Caco-2 (cell line): ENCODE results near the gene ZNF761. TPM values are rescaled to one million over a fixed set of nuclear protein-coding genes. Genes with fewer than 3 reads are reported as not detected.
"Not testable (repeated sequence)": the region's sequence is repeated elsewhere in the genome, so short reads cannot be mapped to it uniquely, and the experiment has no call there.

Source experiments
- BruUV-seq: library from RNA; stranded (reverse); fragments of 400-500 nt; replicated peaks from 2 replicates; lab custom pipeline; 2021; lab: Mats Ljungman, UMichigan
- CTCF ChIA-PET: fragments of 300-600 bp; sonication (Branson Sonifier 250); formaldehyde crosslinking; loops from one replicate; lab custom pipeline; 2022; ENCODE audit warnings: antibody characterized with exemption; lab: Charles Lee
- POLR2A ChIA-PET: fragments of 300-600 bp; sonication (Branson Sonifier 250); formaldehyde crosslinking; loops from one replicate; lab custom pipeline; 2022; ENCODE audit warnings: antibody characterized with exemption; lab: Charles Lee
- DNase-seq, 2 experiments: peaks; one replicate each; pipeline versions ENCODE4 v3.0.0 to v3.0.0-alpha.2; 2020 to 2022
- H3K27me3 ChIP-seq: replicated peaks from 2 replicates; pipeline ENCODE4 v1.6.0; 2011; ENCODE audit warnings: low read length; ENCODE audit not compliant: control insufficient read depth, insufficient read depth
- H3K36me3 ChIP-seq: 2 replicates; pipeline ENCODE4 v1.5.1; 2011; ENCODE audit warnings: low read length; ENCODE audit not compliant: control insufficient read depth, insufficient read depth
- H3K4me1 ChIP-seq: fragments of 250-450 bp; sonication (Bioruptor Pico); 2 replicates; pipeline ENCODE4 v1.5.1; 2020; ENCODE audit warnings: mild to moderate bottlenecking
- H3K4me3 ChIP-seq: 2 replicates; pipeline ENCODE4 v1.5.1; 2011; ENCODE audit warnings: low read depth, mild to moderate bottlenecking, control low read depth, low read length
- H3K9me3 ChIP-seq: fragments of 250-450 bp; sonication (Bioruptor Pico); 2 replicates; pipeline ENCODE4 v1.5.1; 2020; ENCODE audit warnings: mild to moderate bottlenecking, moderate library complexity
- H3K27ac Mint-ChIP-seq: one replicate; pipeline ENCODE4 v1.8.0; 2022; ENCODE audit warnings: mixed read lengths; ENCODE audit not compliant: unreplicated experiment
- H3K27me3 Mint-ChIP-seq: one replicate; pipeline ENCODE4 v1.8.0; 2022; ENCODE audit warnings: mixed read lengths; ENCODE audit not compliant: insufficient read depth, unreplicated experiment
- H3K36me3 Mint-ChIP-seq: one replicate; pipeline ENCODE4 v1.8.0; 2022; ENCODE audit warnings: mild to moderate bottlenecking, mixed read lengths; ENCODE audit not compliant: insufficient read depth, unreplicated experiment
- H3K4me1 Mint-ChIP-seq: one replicate; pipeline ENCODE4 v1.8.0; 2022; ENCODE audit warnings: low read depth, mixed read lengths; ENCODE audit not compliant: unreplicated experiment
- H3K4me3 Mint-ChIP-seq: one replicate; pipeline ENCODE4 v1.8.0; 2022; ENCODE audit warnings: mild to moderate bottlenecking, moderate library complexity, mixed read lengths; ENCODE audit not compliant: unreplicated experiment
- H3K9me3 Mint-ChIP-seq: one replicate; pipeline ENCODE4 v1.8.0; 2022; ENCODE audit warnings: mixed read lengths; ENCODE audit not compliant: unreplicated experiment
- CTCF ChIP-seq, 2 experiments: fragments of 200-600 bp in 1 of 2; IDR thresholded peaks; 1 replicate in 1 of 2; 2 replicates in 1 of 2; pipeline versions ENCODE4 v1.5.1 to v1.8.0; 2011 to 2022; ENCODE audit warnings: antibody characterized with exemption in 1 of 2, control low read depth in 1 of 2, inconsistent platforms in 1 of 2, low read depth in 1 of 2, low read length in 1 of 2, mild to moderate bottlenecking in 1 of 2, moderate library complexity in 1 of 2; ENCODE audit not compliant: insufficient read depth in 1 of 2, severe bottlenecking in 1 of 2, unreplicated experiment in 1 of 2
- intact Hi-C: fragments of 100-400 bp; cut with micrococcal nuclease; formaldehyde crosslinking; loops from one replicate; pipeline ENCODE4 v1.10.0; 2022; ENCODE audit not compliant: unreplicated experiment
- total RNA-seq: library from RNA; stranded (reverse); gene quantifications from 2 replicates; pipeline ENCODE4 v1.2.3, GENCODE V29; 2022

Gene ZNF761
- total RNA-seq, 1 experiment from 2014 or later = 20.0 TPM

DNA sequence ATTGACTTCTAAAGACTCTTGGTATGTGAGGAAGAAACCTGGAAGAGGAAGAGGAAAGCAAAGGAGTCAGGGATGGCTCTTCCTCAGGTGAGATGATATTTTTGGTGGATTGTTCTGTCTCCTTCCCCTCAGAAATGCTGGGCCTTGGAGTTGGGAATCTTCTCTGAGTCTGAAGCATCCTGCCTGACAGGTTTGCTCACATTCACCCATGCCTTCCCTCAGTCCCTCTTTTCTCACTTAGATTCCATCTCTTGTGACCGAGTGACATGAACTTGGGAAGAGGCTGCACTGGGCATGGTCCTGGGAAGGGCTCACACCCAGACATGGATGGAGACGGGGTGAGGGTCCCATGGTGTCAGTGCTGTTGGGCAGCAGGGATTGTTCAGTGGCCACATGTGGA lies 52.0 kb downstream of the ZNF761 start:
- intact Hi-C loops, DNase-seq, H3K4me3 ChIP-seq, H3K27ac Mint-ChIP-seq, H3K4me1 ChIP-seq, BruUV-seq, CTCF ChIA-PET, POLR2A ChIA-PET, H3K27me3 ChIP-seq, H3K27me3 Mint-ChIP-seq, H3K4me1 Mint-ChIP-seq, H3K4me3 Mint-ChIP-seq, H3K36me3 ChIP-seq: not testable (repeated sequence)
- peaks cover 24% of the 10 kb centered on the region for H3K9me3 ChIP-seq
- Mint-ChIP-seq H3K36me3 (peaks cover 93% of the 10 kb centered on the region), H3K9me3 (peaks cover 39% of the 10 kb centered on the region)

- DNase-seq = no peak
- Histone ChIP-seq H3K4me1 (no peaks in the 10 kb centered on the region), H3K9me3 (peaks cover 38% of the 10 kb centered on the region), H3K36me3 (peaks cover 7% of the 10 kb centered on the region), H3K4me3 (no peak overlapping the region), H3K27me3 (no peaks in the 10 kb centered on the region)
- ChIA-PET CTCF (no interaction called here), POLR2A (no interaction called here)
- Mint-ChIP-seq H3K27ac (no peak overlapping the region), H3K36me3 (peaks cover 88% of the 10 kb centered on the region), H3K27me3 (no peaks in the 10 kb centered on the region), H3K4me1 (no peaks in the 10 kb centered on the region), H3K4me3 (no peak overlapping the region), H3K9me3 (peaks cover 28% of the 10 kb centered on the region)
- intact Hi-C loops = no loop called here
- TF ChIP-seq CTCF (IDR thresholded peaks at IDR 0.05; ENCODE audit: insufficient read depth in 1 of 2, low read depth in 1 of 2, low read length in 1 of 2, severe bottlenecking in 1 of 2, unreplicated experiment in 1 of 2) = no peak
- no TSS peak for BruUV-seq
Observed at GRCh38 chr19:53485046-53486004, 53.5 kb downstream of the ZNF761 start.

- Mint-ChIP-seq H3K9me3 (peaks cover 51% of the 10 kb centered on the region), H3K4me1 (peaks cover 5% of the 10 kb centered on the region), H3K27me3 (no peaks in the 10 kb centered on the region), H3K27ac (no peak overlapping the region), H3K4me3 (no peak overlapping the region), H3K36me3 (peaks cover 74% of the 10 kb centered on the region)
- H3K4me3 ChIP-seq = no peak overlapping the region
- H3K27me3 ChIP-seq = no peaks in the 10 kb centered on the region
- no peak for TF ChIP-seq CTCF (IDR thresholded peaks at IDR 0.05; ENCODE audit: insufficient read depth in 1 of 2, low read depth in 1 of 2, low read length in 1 of 2, severe bottlenecking in 1 of 2, unreplicated experiment in 1 of 2)
- CTCF ChIA-PET = no interaction called here
- H3K4me1 ChIP-seq = no peaks in the 10 kb centered on the region; the same call in 1 of the 2 replicates
- BruUV-seq = no TSS peak
- no peak for DNase-seq
- H3K36me3 ChIP-seq = peaks cover 7% of the 10 kb centered on the region
- intact Hi-C loops = no loop called here
- POLR2A ChIA-PET = no interaction called here
- peaks cover 27% of the 10 kb centered on the region for H3K9me3 ChIP-seq
Observed at GRCh38 chr19:53492153-53492552, 60.4 kb downstream of the ZNF761 start.

DNA sequence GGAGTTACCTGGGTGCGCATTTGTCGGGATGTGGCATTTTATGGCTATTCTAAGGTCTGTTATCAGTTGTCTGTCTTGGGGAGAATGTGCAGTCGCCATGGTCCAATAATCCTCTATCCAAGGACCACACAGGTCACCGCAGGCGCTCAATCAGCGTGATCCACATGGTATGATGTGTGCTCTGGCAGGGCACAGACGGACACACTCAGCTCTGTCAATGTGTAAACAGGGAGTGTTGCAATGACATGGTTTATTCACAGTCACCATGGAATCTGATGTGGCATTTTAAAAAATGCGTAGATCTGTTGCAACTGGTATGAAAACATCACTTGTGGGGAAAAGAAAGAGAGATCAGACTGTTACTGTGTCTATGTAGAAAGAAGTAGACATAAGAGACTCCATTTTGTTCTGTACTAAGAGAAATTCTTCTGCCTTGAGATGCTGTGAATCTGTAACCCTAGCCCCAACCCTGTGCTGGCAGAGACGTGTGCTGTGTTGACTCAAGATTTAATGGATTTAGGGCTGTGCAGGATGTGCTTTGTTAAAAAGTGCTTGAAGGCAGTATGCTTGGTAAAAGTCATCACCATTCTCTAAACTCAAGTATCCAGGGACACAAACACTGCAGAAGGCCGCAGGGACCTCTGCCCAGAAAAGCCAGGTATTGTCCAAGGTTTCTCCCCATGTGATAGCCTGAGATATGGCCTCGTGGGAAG lies 65.7 kb downstream of the ZNF761 start:
- Mint-ChIP-seq H3K27ac (peak overlapping the region; percentile 72), H3K36me3 (peaks cover 37% of the 10 kb centered on the region), H3K4me3 (peak overlapping the region; percentile 45), H3K4me1 (peaks cover 17% of the 10 kb centered on the region), H3K9me3 (peaks cover 26% of the 10 kb centered on the region)
- BruUV-seq, H3K27me3 ChIP-seq, intact Hi-C loops, CTCF ChIA-PET, H3K27me3 Mint-ChIP-seq, H3K36me3 ChIP-seq, POLR2A ChIA-PET, H3K4me3 ChIP-seq: not testable (repeated sequence)
- Histone ChIP-seq H3K9me3 (peaks cover 22% of the 10 kb centered on the region), H3K4me1 (peaks cover 14% of the 10 kb centered on the region)
- DNase-seq = peak; percentile 38 to 44

DNA sequence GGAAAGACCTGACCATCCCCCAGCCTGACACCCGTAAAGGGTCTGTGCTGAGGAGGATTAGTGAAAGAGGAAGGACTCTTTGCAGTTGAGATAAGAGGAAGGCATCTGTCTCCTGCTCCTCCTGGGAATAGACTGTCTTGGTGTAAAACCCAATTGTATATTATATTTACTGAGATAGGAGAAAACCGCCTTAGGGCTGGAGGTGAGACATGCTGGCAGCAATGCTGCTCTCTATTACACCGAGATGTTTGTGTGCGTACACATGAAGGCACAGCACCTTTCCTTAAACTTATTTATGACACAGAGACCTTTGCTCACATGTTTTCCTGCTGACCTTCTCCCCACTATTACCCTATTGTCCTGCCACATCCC lies 66.2 kb downstream of the ZNF761 start:
- H3K27ac Mint-ChIP-seq = peak overlapping the region; percentile 72
- CTCF ChIA-PET, H3K4me3 ChIP-seq, H3K27me3 Mint-ChIP-seq, intact Hi-C loops, H3K36me3 ChIP-seq, BruUV-seq, H3K4me3 Mint-ChIP-seq, H3K27me3 ChIP-seq, DNase-seq, POLR2A ChIA-PET: not testable (repeated sequence)
- H3K4me1 Mint-ChIP-seq = peaks cover 17% of the 10 kb centered on the region
- Histone ChIP-seq H3K9me3 (peaks cover 22% of the 10 kb centered on the region), H3K4me1 (peaks cover 14% of the 10 kb centered on the region)
- H3K36me3 Mint-ChIP-seq = peaks cover 37% of the 10 kb centered on the region
- H3K9me3 Mint-ChIP-seq = peaks cover 21% of the 10 kb centered on the region
